ENCODE measurements around the gene USH2A. TPM values are rescaled to one million over a fixed set of nuclear protein-coding genes. Genes with fewer than 3 reads are reported as not detected.

The USH2A gene
- total and polyA plus RNA-seq, 9 donors = 0.06 to 0.40 (median 0.09) TPM

- no CpG with 5 or more reads among the region's 2 CpGs for whole genome bisulfite sequencing (ENCODE audit: insufficient coverage)
- no peaks in the 10 kb centered on the region for H3K27me3 ChIP-seq (ENCODE audit: control insufficient read depth, insufficient read depth, low read length)
- no peak for DNase-seq
- H3K27ac ChIP-seq (ENCODE audit: low read length) = no peak overlapping the region
- H3K4me1 ChIP-seq (ENCODE audit: control insufficient read depth, insufficient read depth, low read length) = no peaks in the 10 kb centered on the region
- H3K4me3 ChIP-seq (ENCODE audit: low read length) = no peak overlapping the region
- no peaks in the 10 kb centered on the region for H3K9me3 ChIP-seq (replicated peaks; ENCODE audit: control insufficient read depth, low read depth, low read length)
- no peaks in the 10 kb centered on the region for H3K36me3 ChIP-seq (ENCODE audit: control insufficient read depth, insufficient read depth, low read length)
Measured at GRCh38 chr1:215682232-215682631, 741.0 kb downstream of the USH2A start.

- Histone ChIP-seq H3K27ac (ENCODE audit: low read length) (no peak overlapping the region), H3K4me3 (ENCODE audit: low read length) (no peak overlapping the region), H3K36me3 (ENCODE audit: control insufficient read depth, insufficient read depth, low read length) (no peaks in the 10 kb centered on the region), H3K27me3 (ENCODE audit: control insufficient read depth, insufficient read depth, low read length) (no peaks in the 10 kb centered on the region), H3K9me3 (replicated peaks; ENCODE audit: control insufficient read depth, low read depth, low read length) (no peaks in the 10 kb centered on the region), H3K4me1 (ENCODE audit: control insufficient read depth, insufficient read depth, low read length) (no peaks in the 10 kb centered on the region)
- DNase-seq = no peak
- WGBS (ENCODE audit: insufficient coverage) = no CpG with 5 or more reads among the region's 2 CpGs
Measured at GRCh38 chr1:215681041-215681440, 742.2 kb downstream of the USH2A start.

- H3K36me3 ChIP-seq (ENCODE audit: control insufficient read depth, insufficient read depth, low read length) = no peaks in the 10 kb centered on the region
- H3K4me1 ChIP-seq (ENCODE audit: control insufficient read depth, insufficient read depth, low read length) = no peaks in the 10 kb centered on the region
- WGBS (ENCODE audit: insufficient coverage) = 77% methylated on average over 2 of the region's 3 CpGs
- no peak overlapping the region for H3K27ac ChIP-seq (ENCODE audit: low read length)
- no peak overlapping the region for H3K4me3 ChIP-seq (ENCODE audit: low read length)
- no peaks in the 10 kb centered on the region for H3K27me3 ChIP-seq (ENCODE audit: control insufficient read depth, insufficient read depth, low read length)
- DNase-seq = no peak
- no peaks in the 10 kb centered on the region for H3K9me3 ChIP-seq (replicated peaks; ENCODE audit: control insufficient read depth, low read depth, low read length)
Measured at GRCh38 chr1:215679231-215679630, 744.0 kb downstream of the USH2A start.

GRCh38 chr1:215677112-215677511 lies 746.1 kb downstream of the USH2A start:
- DNase-seq = no peak
- H3K4me3 ChIP-seq (ENCODE audit: low read length) = no peak overlapping the region
- WGBS (ENCODE audit: insufficient coverage) = 80% methylated on average over 1 of the region's 4 CpGs
- no peaks in the 10 kb centered on the region for H3K4me1 ChIP-seq (ENCODE audit: control insufficient read depth, insufficient read depth, low read length)
- H3K36me3 ChIP-seq (ENCODE audit: control insufficient read depth, insufficient read depth, low read length) = no peaks in the 10 kb centered on the region
- H3K27ac ChIP-seq (ENCODE audit: low read length) = no peak overlapping the region
- no peaks in the 10 kb centered on the region for H3K27me3 ChIP-seq (ENCODE audit: control insufficient read depth, insufficient read depth, low read length)
- no peaks in the 10 kb centered on the region for H3K9me3 ChIP-seq (replicated peaks; ENCODE audit: control insufficient read depth, low read depth, low read length)

- DNase-seq = no peak
- H3K4me3 ChIP-seq (ENCODE audit: low read length) = no peak overlapping the region
- H3K36me3 ChIP-seq (ENCODE audit: control insufficient read depth, insufficient read depth, low read length) = no peaks in the 10 kb centered on the region
- H3K9me3 ChIP-seq (replicated peaks; ENCODE audit: control insufficient read depth, low read depth, low read length) = no peaks in the 10 kb centered on the region
- H3K4me1 ChIP-seq (ENCODE audit: control insufficient read depth, insufficient read depth, low read length) = no peaks in the 10 kb centered on the region
- no peaks in the 10 kb centered on the region for H3K27me3 ChIP-seq (ENCODE audit: control insufficient read depth, insufficient read depth, low read length)
- H3K27ac ChIP-seq (ENCODE audit: low read length) = no peak overlapping the region
- 78% methylated on average over 3 of the region's 4 CpGs for WGBS (ENCODE audit: insufficient coverage)
Measured at GRCh38 chr1:215673943-215674342, 749.3 kb downstream of the USH2A start.

GRCh38 chr1:215672482-215672881 lies 750.8 kb downstream of the USH2A start:
- no peaks in the 10 kb centered on the region for H3K4me1 ChIP-seq (ENCODE audit: control insufficient read depth, insufficient read depth, low read length)
- no CpG with 5 or more reads among the region's 2 CpGs for WGBS (ENCODE audit: insufficient coverage)
- no peaks in the 10 kb centered on the region for H3K27me3 ChIP-seq (ENCODE audit: control insufficient read depth, insufficient read depth, low read length)
- no peaks in the 10 kb centered on the region for H3K9me3 ChIP-seq (replicated peaks; ENCODE audit: control insufficient read depth, low read depth, low read length)
- DNase-seq = no peak
- H3K36me3 ChIP-seq (ENCODE audit: control insufficient read depth, insufficient read depth, low read length) = no peaks in the 10 kb centered on the region
- H3K4me3 ChIP-seq (ENCODE audit: low read length) = no peak overlapping the region
- H3K27ac ChIP-seq (ENCODE audit: low read length) = no peak overlapping the region

GRCh38 chr1:215669806-215670491 lies 753.3 kb downstream of the USH2A start:
- WGBS (ENCODE audit: insufficient coverage) = no CpG with 5 or more reads among the region's 4 CpGs

GRCh38 chr1:215667761-215668160 lies 755.5 kb downstream of the USH2A start:
- Histone ChIP-seq H3K36me3 (ENCODE audit: control insufficient read depth, insufficient read depth, low read length) (no peaks in the 10 kb centered on the region), H3K4me3 (ENCODE audit: low read length) (no peak overlapping the region), H3K27me3 (ENCODE audit: control insufficient read depth, insufficient read depth, low read length) (no peaks in the 10 kb centered on the region), H3K9me3 (replicated peaks; ENCODE audit: control insufficient read depth, low read depth, low read length) (no peaks in the 10 kb centered on the region), H3K27ac (ENCODE audit: low read length) (no peak overlapping the region), H3K4me1 (ENCODE audit: control insufficient read depth, insufficient read depth, low read length) (no peaks in the 10 kb centered on the region)
- no CpG with 5 or more reads among the region's 2 CpGs for WGBS (ENCODE audit: insufficient coverage)
- DNase-seq = no peak

More at GRCh38 chr1:215669806-215670491, 753.3 kb downstream of the USH2A start:
- Histone ChIP-seq H3K27ac (ENCODE audit: low read length) (no peak overlapping the region), H3K4me3 (ENCODE audit: low read length) (no peak overlapping the region), H3K36me3 (ENCODE audit: control insufficient read depth, insufficient read depth, low read length) (no peaks in the 10 kb centered on the region), H3K9me3 (replicated peaks; ENCODE audit: control insufficient read depth, low read depth, low read length) (no peaks in the 10 kb centered on the region), H3K27me3 (ENCODE audit: control insufficient read depth, insufficient read depth, low read length) (no peaks in the 10 kb centered on the region), H3K4me1 (ENCODE audit: control insufficient read depth, insufficient read depth, low read length) (no peaks in the 10 kb centered on the region)
- no peak for DNase-seq

- Histone ChIP-seq H3K4me3 (ENCODE audit: low read length) (no peak overlapping the region), H3K4me1 (ENCODE audit: control insufficient read depth, insufficient read depth, low read length) (no peaks in the 10 kb centered on the region), H3K27ac (ENCODE audit: low read length) (no peak overlapping the region), H3K36me3 (ENCODE audit: control insufficient read depth, insufficient read depth, low read length) (no peaks in the 10 kb centered on the region), H3K27me3 (ENCODE audit: control insufficient read depth, insufficient read depth, low read length) (no peaks in the 10 kb centered on the region), H3K9me3 (replicated peaks; ENCODE audit: control insufficient read depth, low read depth, low read length) (no peaks in the 10 kb centered on the region)
- DNase-seq = no peak
- WGBS (ENCODE audit: insufficient coverage) = 100% methylated on average over 2 of the region's 4 CpGs
Measured at GRCh38 chr1:215665215-215665614, 758.0 kb downstream of the USH2A start.

- H3K4me1 ChIP-seq (ENCODE audit: control insufficient read depth, insufficient read depth, low read length) = no peaks in the 10 kb centered on the region
- H3K4me3 ChIP-seq (ENCODE audit: low read length) = no peak overlapping the region
- H3K9me3 ChIP-seq (replicated peaks; ENCODE audit: control insufficient read depth, low read depth, low read length) = no peaks in the 10 kb centered on the region
- 83% methylated on average over 1 of the region's 1 CpG for WGBS (ENCODE audit: insufficient coverage)
- DNase-seq = no peak
- no peaks in the 10 kb centered on the region for H3K36me3 ChIP-seq (ENCODE audit: control insufficient read depth, insufficient read depth, low read length)
- no peak overlapping the region for H3K27ac ChIP-seq (ENCODE audit: low read length)
- H3K27me3 ChIP-seq (ENCODE audit: control insufficient read depth, insufficient read depth, low read length) = no peaks in the 10 kb centered on the region
Measured at GRCh38 chr1:215661033-215661432, 762.2 kb downstream of the USH2A start.

GRCh38 chr1:215660259-215660658 lies 763.0 kb downstream of the USH2A start:
- H3K4me1 ChIP-seq (ENCODE audit: control insufficient read depth, insufficient read depth, low read length) = no peaks in the 10 kb centered on the region
- H3K27ac ChIP-seq (ENCODE audit: low read length) = no peak overlapping the region
- no peaks in the 10 kb centered on the region for H3K27me3 ChIP-seq (ENCODE audit: control insufficient read depth, insufficient read depth, low read length)
- no peak for DNase-seq
- H3K4me3 ChIP-seq (ENCODE audit: low read length) = no peak overlapping the region
- H3K9me3 ChIP-seq (replicated peaks; ENCODE audit: control insufficient read depth, low read depth, low read length) = no peaks in the 10 kb centered on the region
- H3K36me3 ChIP-seq (ENCODE audit: control insufficient read depth, insufficient read depth, low read length) = no peaks in the 10 kb centered on the region
